A673 (cell line): ENCODE data around the gene TMEM129. TPM values are rescaled to one million over a fixed set of nuclear protein-coding genes. Genes with fewer than 3 reads are reported as not detected.

Experiments used
- BruUV-seq: library from RNA; stranded (reverse); fragments of 400-500 nt; replicated peaks from 2 replicates; lab custom pipeline; 2021; lab: Mats Ljungman, UMichigan
- CTCF ChIA-PET: fragments of 300-600 bp; sonication (Branson Sonifier 250); formaldehyde crosslinking; loops from one replicate; lab custom pipeline; 2022; ENCODE audit warnings: antibody characterized with exemption; lab: Charles Lee
- POLR2A ChIA-PET: fragments of 300-600 bp; sonication (Branson Sonifier 250); formaldehyde crosslinking; loops from one replicate; lab custom pipeline; 2022; ENCODE audit warnings: antibody characterized with exemption; ENCODE audit not compliant: low non-redundant PET; lab: Charles Lee
- DNase-seq: peaks from one replicate; pipeline ENCODE4 v3.0.0-alpha.2; 2015; ENCODE audit warnings: low spot score
- H3K27ac ChIP-seq: fragments of 200-600 bp; sonication (generic); 2 replicates; pipeline ENCODE4 v1.5.1; 2016; ENCODE audit warnings: mixed run types, low read depth, mild to moderate bottlenecking, mixed read lengths, antibody characterized with exemption, low read length; ENCODE audit not compliant: poor library complexity, severe bottlenecking
- H3K27me3 ChIP-seq: fragments of 200-600 bp; sonication (generic); replicated peaks from 2 replicates; pipeline ENCODE4 v1.6.1; 2017; ENCODE audit warnings: mixed run types, low read depth, mild to moderate bottlenecking, mixed read lengths, antibody characterized with exemption, low read length; ENCODE audit not compliant: insufficient read depth, poor library complexity
- H3K36me3 ChIP-seq: fragments of 200-600 bp; sonication (generic); 2 replicates; pipeline ENCODE4 v1.6.1; 2016; ENCODE audit warnings: mixed run types, mild to moderate bottlenecking, mixed read lengths, antibody characterized with exemption, low read length; ENCODE audit not compliant: insufficient read depth, poor library complexity, severe bottlenecking
- H3K4me1 ChIP-seq: fragments of 200-600 bp; sonication (generic); 2 replicates; pipeline ENCODE4 v1.6.1; 2017; ENCODE audit warnings: mixed run types, mild to moderate bottlenecking, mixed read lengths, antibody characterized with exemption, low read length; ENCODE audit not compliant: insufficient read depth, poor library complexity, severe bottlenecking
- H3K4me3 ChIP-seq: fragments of 200-600 bp; sonication (generic); 2 replicates; pipeline ENCODE4 v1.5.1; 2016; ENCODE audit warnings: low read depth, mixed run types, mild to moderate bottlenecking, mixed read lengths, low read length; ENCODE audit not compliant: poor library complexity, severe bottlenecking
- H3K9me3 ChIP-seq: fragments of 200-600 bp; sonication (generic); 2 replicates; pipeline ENCODE4 v1.6.1; 2016; ENCODE audit warnings: mixed run types, low read depth, mild to moderate bottlenecking, mixed read lengths, antibody characterized with exemption, low read length; ENCODE audit not compliant: poor library complexity, severe bottlenecking
- CTCF ChIP-seq: fragments of 300-800, 200-600 bp; sonication (generic); conservative IDR thresholded peaks from 2 replicates; pipeline ENCODE4 v1.5.1; 2017; ENCODE audit warnings: low read depth, mild to moderate bottlenecking, antibody characterized with exemption, low read length, moderate library complexity, mixed read lengths
- EZH2 ChIP-seq: fragments of 200-600 bp; sonication (generic); IDR thresholded peaks from 2 replicates; pipeline ENCODE4 v1.6.1; 2017; ENCODE audit warnings: borderline replicate concordance, low read depth, mild to moderate bottlenecking, mixed read lengths, antibody characterized with exemption, low read length; ENCODE audit not compliant: poor library complexity, severe bottlenecking
- intact Hi-C: fragments of 100-400 bp; cut with micrococcal nuclease; formaldehyde crosslinking; loops from one replicate; pipeline ENCODE4 v1.10.0; 2022; ENCODE audit not compliant: unreplicated experiment
- total RNA-seq: library from RNA; stranded (reverse); gene quantifications from 2 replicates; pipeline ENCODE4 v1.2.3, GENCODE V29; 2021

TMEM129 gene
- total RNA-seq, 1 experiment from 2014 or later: 28.8 TPM

GRCh38 chr4:1736812-1737211, 15.7 kb upstream of the TMEM129 start:
- Histone ChIP-seq H3K27me3 (no peaks in the 10 kb centered on the region), H3K36me3 (peaks cover 97% of the 10 kb centered on the region), H3K27ac (no peak overlapping the region), H3K9me3 (peaks cover 17% of the 10 kb centered on the region), H3K4me3 (no peak overlapping the region), H3K4me1 (no peaks in the 10 kb centered on the region)
- BruUV-seq: no TSS peak
- CTCF ChIA-PET: no interaction called here
- no peak for DNase-seq
- TF ChIP-seq EZH2 (no peak), CTCF (no peak)
- intact Hi-C loops: no loop called here
- POLR2A ChIA-PET: no interaction called here

GRCh38 chr4:1735215-1735614, 14.1 kb upstream of the TMEM129 start:
- H3K9me3 ChIP-seq: peaks cover 17% of the 10 kb centered on the region
- POLR2A ChIA-PET: no interaction called here
- CTCF ChIA-PET: no interaction called here
- H3K4me3 ChIP-seq: no peak overlapping the region
- H3K36me3 ChIP-seq: peaks cover 97% of the 10 kb centered on the region
- no peaks in the 10 kb centered on the region for H3K27me3 ChIP-seq
- intact Hi-C loops: no loop called here
- no peak for DNase-seq
- no TSS peak for BruUV-seq
- no peak for TF ChIP-seq CTCF
- no peak for TF ChIP-seq EZH2
- no peaks in the 10 kb centered on the region for H3K4me1 ChIP-seq
- no peak overlapping the region for H3K27ac ChIP-seq

GRCh38 chr4:1732911-1733310, 11.8 kb upstream of the TMEM129 start:
- TF ChIP-seq EZH2 (no peak), CTCF (no peak)
- no peaks in the 10 kb centered on the region for H3K27me3 ChIP-seq
- H3K27ac ChIP-seq: no peak overlapping the region
- BruUV-seq: no TSS peak
- POLR2A ChIA-PET: interaction anchor here (0.5 kb wide), 1 partner anchor 116 kb away, joined by 5 read pairs; no protein-coding TSS in a partner anchor
- CTCF ChIA-PET: interaction anchor here (0.8 kb wide), 1 partner anchor 23 kb away, joined by 3 read pairs; no protein-coding TSS in a partner anchor
- H3K36me3 ChIP-seq: peaks cover 97% of the 10 kb centered on the region
- intact Hi-C loops: no loop called here
- H3K4me3 ChIP-seq: no peak overlapping the region
- peaks cover 11% of the 10 kb centered on the region for H3K9me3 ChIP-seq
- DNase-seq: no peak
- H3K4me1 ChIP-seq: no peaks in the 10 kb centered on the region
